Thyroid gland (tissue), 4 donors: Measurements from ENCODE around the gene CNMD.
"Not testable (repeated sequence)": the region's sequence is repeated elsewhere in the genome, so short reads cannot be mapped to it uniquely, and the experiment has no call there.

Source experiments
- CTCF ChIP-seq, 6 experiments: fragments of 200-600 bp in 3 of 6; fragments of 450-650 bp in 3 of 6; sonication (generic) in 3 of 6; IDR thresholded peaks; one replicate each; pipeline ENCODE4 v1.5.1; 2016 to 2019; ENCODE audit warnings: antibody characterized with exemption in 6 of 6, mild to moderate bottlenecking in 2 of 6, inconsistent platforms in 1 of 6, moderate library complexity in 1 of 6
- POLR2A ChIP-seq, 2 donors: fragments of 450-650 bp; IDR thresholded peaks; one replicate each; pipeline ENCODE4 v1.6.1; 2017; ENCODE audit warnings: antibody characterized with exemption in 2 of 2, mild to moderate bottlenecking in 2 of 2, moderate library complexity in 1 of 2

GRCh38 chr13:52685806-52686205 is 53.8 kb downstream of the CNMD start:
- not testable (repeated sequence) for TF ChIP-seq CTCF, POLR2A (IDR thresholded peaks at IDR 0.05)
